GM23338 (cell line): ENCODE measurements around the gene SLC19A1. TPM values are rescaled to one million over a fixed set of nuclear protein-coding genes. Genes with fewer than 3 reads are reported as not detected.
A peak's percentile ranks its signal among the peaks of the same experiment; 100 is the strongest.

ENCODE experiments used
- ATAC-seq: fragments of 200-7000 bp; cut with Tn5 transposase; 3 replicates; pipeline ENCODE4 v1.9.1; 2020
- DNase-seq: peaks from one replicate; pipeline ENCODE4 v3.0.0-alpha.2; 2015; ENCODE audit warnings: low spot score
- H2AFZ ChIP-seq: fragments of 200-600 bp; sonication (generic); 2 replicates; pipeline ENCODE4 v1.8.0; 2016; ENCODE audit warnings: antibody characterized with exemption, mild to moderate bottlenecking, moderate library complexity
- H3F3A ChIP-seq: fragments of 200-600 bp; sonication (generic); replicated peaks from 2 replicates; pipeline ENCODE4 v1.8.0; 2017; ENCODE audit warnings: antibody characterized with exemption, mixed run types, low read depth
- H3K27ac ChIP-seq: fragments of 200-600 bp; sonication (generic); 2 replicates; pipeline ENCODE4 v1.6.1; 2016; ENCODE audit warnings: low read depth
- H3K27me3 ChIP-seq: fragments of 200-600 bp; sonication (generic); 2 replicates; pipeline ENCODE4 v1.8.0; 2016; ENCODE audit warnings: mild to moderate bottlenecking, mixed run types, moderate library complexity; ENCODE audit not compliant: insufficient read depth
- H3K36me3 ChIP-seq: fragments of 200-600 bp; sonication (generic); 2 replicates; pipeline ENCODE4 v1.8.0; 2016; ENCODE audit warnings: mild to moderate bottlenecking; ENCODE audit not compliant: insufficient read depth
- H3K4me1 ChIP-seq: fragments of 200-600 bp; sonication (generic); 2 replicates; pipeline ENCODE4 v1.8.0; 2016; ENCODE audit warnings: mild to moderate bottlenecking, moderate library complexity; ENCODE audit not compliant: insufficient read depth
- H3K4me2 ChIP-seq: fragments of 200-600 bp; sonication (generic); 2 replicates; pipeline ENCODE4 v1.7.1; 2017; ENCODE audit warnings: mixed run types
- H3K4me3 ChIP-seq: fragments of 200-600 bp; sonication (generic); 2 replicates; pipeline ENCODE4 v1.6.1; 2016; ENCODE audit warnings: mixed run types
- H3K79me2 ChIP-seq: fragments of 200-600 bp; sonication (generic); replicated peaks from 2 replicates; pipeline ENCODE4 v1.8.0; 2017; ENCODE audit warnings: mild to moderate bottlenecking; ENCODE audit not compliant: insufficient read depth
- H3K9me2 ChIP-seq: fragments of 200-600 bp; sonication (generic); 2 replicates; pipeline ENCODE4 v1.8.0; 2017; ENCODE audit not compliant: insufficient read depth
- H4K20me1 ChIP-seq: fragments of 200-600 bp; sonication (generic); replicated peaks from 2 replicates; pipeline ENCODE4 v1.8.0; 2017; ENCODE audit warnings: mild to moderate bottlenecking; ENCODE audit not compliant: insufficient read depth
- H3K27ac Mint-ChIP-seq: 2 replicates; pipeline ENCODE4 v1.8.0; 2020; ENCODE audit warnings: inconsistent platforms, mild to moderate bottlenecking, moderate library complexity, mixed read lengths
- H3K27me3 Mint-ChIP-seq: 3 replicates; pipeline ENCODE4 v1.8.0; 2022; ENCODE audit warnings: low read depth, mild to moderate bottlenecking, moderate library complexity, mixed read lengths, inconsistent platforms; ENCODE audit not compliant: insufficient read depth, poor library complexity
- H3K36me3 Mint-ChIP-seq: 3 replicates; pipeline ENCODE4 v1.8.0; 2021; ENCODE audit warnings: low read depth, mild to moderate bottlenecking, inconsistent platforms, moderate library complexity, mixed read lengths
- H3K4me1 Mint-ChIP-seq: 3 replicates; pipeline ENCODE4 v1.8.0; 2020; ENCODE audit warnings: mild to moderate bottlenecking, inconsistent platforms, mixed read lengths
- H3K4me3 Mint-ChIP-seq: 3 replicates; pipeline ENCODE4 v1.8.0; 2021; ENCODE audit warnings: moderate library complexity, mild to moderate bottlenecking, inconsistent platforms, mixed read lengths
- H3K9me3 Mint-ChIP-seq: 3 replicates; pipeline ENCODE4 v1.8.0; 2020; ENCODE audit warnings: moderate library complexity, mild to moderate bottlenecking, inconsistent platforms, mixed read lengths
- CREB1 ChIP-seq: fragments of 250-450 bp; sonication (Bioruptor Pico); IDR thresholded peaks from 2 replicates; pipeline ENCODE4 v1.5.0; 2020; ENCODE audit warnings: low read depth, mild to moderate bottlenecking, moderate library complexity
- CTCF ChIP-seq, 2 experiments: fragments of 200-600 bp in 1 of 2; sonication (generic) in 1 of 2; conservative IDR thresholded peaks; 2 replicates each; pipeline versions ENCODE4 v1.5.1 to v1.6.1; 2016 to 2017; ENCODE audit warnings: antibody characterized with exemption in 2 of 2, low read depth in 2 of 2, mild to moderate bottlenecking in 2 of 2, moderate library complexity in 1 of 2
- ETS1 ChIP-seq: IDR thresholded peaks from 2 replicates; pipeline ENCODE4 v1.6.1; 2016; ENCODE audit warnings: antibody characterized with exemption
- EZH2 ChIP-seq: fragments of 200-600 bp; sonication (generic); IDR thresholded peaks from one replicate; pipeline ENCODE4 v1.8.0; 2017; ENCODE audit warnings: antibody characterized with exemption, mild to moderate bottlenecking, low read depth; ENCODE audit not compliant: unreplicated experiment
- EZH2phosphoT487 ChIP-seq: fragments of 200-600 bp; sonication (generic); IDR thresholded peaks from one replicate; pipeline ENCODE4 v1.8.1; 2018; ENCODE audit warnings: antibody characterized with exemption; ENCODE audit not compliant: unreplicated experiment
- JUNB ChIP-seq: IDR thresholded peaks from one replicate; pipeline ENCODE4 v1.6.1; 2016; ENCODE audit warnings: antibody characterized with exemption; ENCODE audit not compliant: unreplicated experiment
- NANOG ChIP-seq: IDR thresholded peaks from 2 replicates; pipeline ENCODE4 v1.6.1; 2016; ENCODE audit warnings: antibody characterized with exemption, borderline replicate concordance
- POLR2AphosphoS5 ChIP-seq: IDR thresholded peaks from 2 replicates; pipeline ENCODE4 v1.6.1; 2016; ENCODE audit warnings: antibody characterized with exemption, low read depth
- REST ChIP-seq: IDR thresholded peaks from one replicate; pipeline ENCODE4 v1.6.1; 2018; ENCODE audit warnings: antibody characterized with exemption; ENCODE audit not compliant: unreplicated experiment
- ZNF462 ChIP-seq: fragments of 250-450 bp; sonication (Bioruptor Pico); IDR thresholded peaks from 2 replicates; pipeline ENCODE4 v1.5.0; 2020; ENCODE audit warnings: mild to moderate bottlenecking, moderate library complexity
- polyA plus RNA-seq: library from polyadenylated mRNA; unstranded; fragments of >200 nt; fragmentation: Nextera tagmentation; extraction: Ambion mirVana; gene quantifications from 2 replicates; pipeline ENCODE4 v1.2.1, GENCODE V29; 2016
- total RNA-seq: library from RNA; depleted of rRNA; stranded (reverse); fragments of >200 nt; shearing (Covaris generic); gene quantifications from 2 replicates; pipeline ENCODE4 v1.2.3, GENCODE V29; 2014

SLC19A1 gene
- total and polyA plus RNA-seq, 2 experiments from 2014 or later = 31.2 to 33.0 TPM

DNA sequence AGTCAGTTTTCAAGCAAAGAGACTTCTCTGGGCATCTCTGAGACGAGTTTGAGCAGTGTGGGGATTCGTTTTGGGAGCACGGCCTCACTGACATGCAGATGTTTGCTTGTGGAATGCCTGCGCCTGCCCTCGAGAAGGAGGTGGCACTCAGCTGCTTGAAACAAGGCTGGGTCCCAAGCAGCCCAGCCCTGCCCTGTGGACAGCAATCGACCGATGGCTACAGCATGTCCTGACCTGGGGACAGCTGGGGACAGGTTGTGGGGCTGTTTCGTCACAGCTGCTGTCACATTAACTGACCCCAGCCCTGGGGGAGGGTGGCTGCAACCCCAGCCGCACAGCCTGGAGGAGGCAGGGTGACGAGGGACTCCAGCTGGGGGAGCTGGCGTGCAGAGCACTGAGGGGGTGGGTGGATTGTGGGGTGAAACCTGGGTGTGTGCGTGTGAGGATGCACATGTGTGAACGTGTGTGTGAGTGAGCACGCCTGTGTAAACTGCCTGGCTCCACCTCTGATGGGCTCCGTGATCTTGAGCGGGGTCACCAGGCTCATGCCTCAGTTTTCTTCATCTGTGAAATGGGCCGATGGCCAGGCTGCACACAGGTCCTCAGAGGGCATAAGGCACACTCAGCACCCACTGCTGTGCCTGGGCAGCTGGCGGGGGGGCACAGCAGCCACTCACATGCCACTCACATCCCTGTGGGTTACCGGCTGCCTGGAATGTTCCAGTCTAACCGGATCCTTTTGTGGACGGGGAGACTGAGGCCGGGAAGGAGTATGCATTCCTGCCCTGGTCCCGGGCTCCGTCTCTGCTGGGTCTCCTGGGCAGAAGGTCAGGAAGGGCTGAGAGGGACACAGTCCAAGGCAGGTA lies 87.9 kb downstream of the SLC19A1 start (continued):
- no peak for TF ChIP-seq ZNF462 (CRISPR knock-in tag)

- Histone ChIP-seq H3K27me3 (no peaks in the 10 kb centered on the region), H3K4me2 (no peak overlapping the region), H3K27ac (no peak overlapping the region), H3K79me2 (peaks cover 72% of the 10 kb centered on the region), H3K4me1 (no peaks in the 10 kb centered on the region), H3K36me3 (no peaks in the 10 kb centered on the region), H2AFZ (no peak overlapping the region), H3K4me3 (no peak overlapping the region), H4K20me1 (peaks cover 16% of the 10 kb centered on the region; the same call in 1 of the 2 replicates), H3K9me2 (peaks cover 7% of the 10 kb centered on the region; the same call in 1 of the 2 replicates), H3F3A (peaks cover 16% of the 10 kb centered on the region)
- no peak for ATAC-seq
- peaks cover 8% of the 10 kb centered on the region for H3K27me3 Mint-ChIP-seq
- H3K9me3 Mint-ChIP-seq = peaks cover 3% of the 10 kb centered on the region; the same call in 1 of the 3 replicates
- H3K27ac Mint-ChIP-seq = 0 out of 2 replicates have a peak overlapping the region, but pooled peaks have one; percentile 65
- no peak for DNase-seq
- peaks cover 7% of the 10 kb centered on the region; the same call in 2 of the 3 replicates for H3K4me1 Mint-ChIP-seq
- no peak overlapping the region for H3K4me3 Mint-ChIP-seq
- peaks cover 20% of the 10 kb centered on the region for H3K36me3 Mint-ChIP-seq
- TF ChIP-seq JUNB = no peak
- TF ChIP-seq NANOG = no peak
- no peak for TF ChIP-seq CREB1 (CRISPR knock-in tag)
- no peak for TF ChIP-seq EZH2
- no peak for TF ChIP-seq CTCF (conservative IDR thresholded peaks at IDR 0.05; ENCODE audit: low read depth in 2 of 2)
- TF ChIP-seq EZH2phosphoT487 = no peak
- no peak for TF ChIP-seq POLR2AphosphoS5
- TF ChIP-seq ETS1 = no peak
- no peak for TF ChIP-seq REST
Measured at GRCh38 chr21:45453308-45453950, 88.8 kb downstream of the SLC19A1 start.
